HG02678 (cell line): ENCODE data around the gene XPO1.
"Not testable (repeated sequence)": the region's sequence is repeated elsewhere in the genome, so short reads cannot be mapped to it uniquely, and the experiment has no call there.

Source experiments
- ATAC-seq: cut with Tn5 transposase; IDR thresholded peaks from one replicate; pipeline ENCODE4 v1.9.1; 2021; ENCODE audit warnings: mild to moderate bottlenecking, moderate library complexity; ENCODE audit not compliant: unreplicated experiment

XPO1 gene

DNA sequence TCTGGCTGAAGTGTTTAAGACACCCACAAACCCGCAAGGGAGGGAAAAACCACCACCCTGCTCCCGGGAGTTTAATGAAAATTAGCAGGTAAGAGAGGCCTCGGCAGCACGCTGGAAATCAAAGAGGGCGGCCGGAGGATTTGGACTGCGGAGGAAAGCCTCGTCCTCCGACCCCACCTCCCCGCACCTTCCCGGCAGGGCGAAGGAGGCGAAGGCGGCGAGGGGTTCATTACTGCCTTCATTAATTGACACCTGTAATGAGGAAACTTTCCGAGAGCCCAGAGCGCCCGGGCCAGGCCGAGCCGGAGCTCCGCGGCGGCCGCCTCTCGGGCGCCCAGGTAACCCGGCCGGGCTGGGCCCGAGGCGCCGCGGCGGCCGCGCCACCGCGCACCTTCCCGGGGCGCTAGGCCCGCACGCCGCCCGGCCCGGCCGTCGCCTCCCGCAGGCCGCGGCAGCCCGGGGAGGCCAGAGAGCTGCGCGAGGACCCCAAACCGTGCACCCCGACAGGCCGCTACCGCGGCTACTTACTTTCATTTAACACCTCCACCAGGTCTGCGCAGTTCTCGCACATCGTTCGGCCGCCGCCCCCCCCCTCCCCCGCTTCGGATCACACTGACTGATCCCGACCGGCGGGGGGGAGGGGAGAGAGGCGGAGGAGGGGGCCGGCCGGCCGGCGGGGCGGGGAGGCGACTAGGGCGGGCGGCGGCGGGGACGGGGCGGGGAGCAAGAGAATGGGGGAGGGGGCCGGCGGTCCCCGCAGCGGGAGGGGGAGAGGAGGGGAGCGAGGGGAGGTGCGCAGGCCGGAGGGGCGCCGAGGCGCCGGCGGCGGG lies 67.8 kb downstream of the XPO1 start:
- ATAC-seq, result peak; percentile 24

DNA sequence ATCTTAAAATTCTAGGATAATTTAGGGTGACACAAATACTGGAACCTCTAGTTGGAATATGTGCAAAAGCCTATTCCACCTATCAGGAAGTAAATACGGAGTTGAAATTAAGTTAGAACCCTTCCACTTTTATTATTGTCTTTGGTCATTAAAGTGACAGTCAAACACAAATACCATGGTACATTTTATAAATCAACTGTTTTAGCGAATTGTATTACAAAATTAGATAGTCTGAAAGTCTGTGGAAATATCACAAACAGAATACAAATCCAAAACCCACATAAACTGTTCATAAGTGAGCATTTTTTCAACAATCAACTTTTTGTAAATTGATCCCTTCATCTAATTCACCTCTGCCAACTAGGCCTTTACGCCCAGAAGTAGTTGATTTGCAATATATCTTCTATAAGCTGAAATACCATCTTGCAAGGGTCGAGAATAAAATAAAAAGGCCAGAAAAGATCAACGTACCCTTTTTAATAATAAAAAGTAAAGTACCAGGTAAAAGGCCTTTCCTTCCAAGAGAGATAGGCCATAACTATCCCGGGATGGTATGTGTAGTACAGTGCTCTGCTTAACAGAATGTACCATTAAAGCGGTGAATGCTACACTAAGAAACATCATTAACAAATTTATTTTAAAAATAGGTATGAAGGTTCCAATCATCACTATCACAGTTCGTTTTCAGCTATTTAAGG lies 68.6 kb downstream of the XPO1 start:
- ATAC-seq, result no peak

DNA sequence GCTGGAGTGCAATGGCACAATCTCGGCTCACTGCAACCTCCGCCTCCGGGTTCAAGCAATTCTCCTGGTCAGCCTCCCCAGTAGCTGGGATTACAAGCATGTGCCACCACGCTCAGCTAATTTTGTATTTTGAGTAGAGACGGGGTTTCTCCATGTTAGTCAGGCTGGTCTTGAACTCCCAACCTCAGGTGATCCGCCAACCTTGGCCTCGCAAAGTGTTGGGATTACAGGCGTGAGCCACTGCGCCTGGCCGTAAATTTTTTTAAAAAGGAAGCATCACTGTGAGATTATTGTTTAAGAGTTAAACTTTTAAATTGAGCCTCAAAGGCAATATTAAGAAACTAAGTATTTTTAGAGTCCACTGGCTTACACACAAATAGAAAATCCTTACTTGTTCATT lies 69.9 kb downstream of the XPO1 start:
- not testable (repeated sequence) for ATAC-seq

DNA sequence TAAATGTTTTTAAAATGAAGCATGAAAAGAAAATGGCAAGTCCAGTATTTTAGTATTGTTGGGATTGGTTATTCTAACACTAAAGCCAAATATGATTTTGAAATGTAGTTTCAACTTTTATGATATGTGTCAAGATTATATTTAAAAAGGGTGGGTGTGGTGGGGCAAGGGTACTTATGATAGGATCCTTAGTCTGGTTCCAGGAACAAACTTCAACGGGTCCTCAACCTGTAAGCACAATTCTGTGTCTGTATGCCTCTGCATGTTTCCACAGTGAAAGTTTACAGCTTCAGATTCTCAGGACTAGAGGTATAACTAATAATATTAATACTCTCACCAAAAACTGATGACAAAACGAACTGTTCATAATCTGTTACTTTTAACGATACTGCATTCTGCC lies 73.1 kb downstream of the XPO1 start:
- no peak for ATAC-seq

DNA sequence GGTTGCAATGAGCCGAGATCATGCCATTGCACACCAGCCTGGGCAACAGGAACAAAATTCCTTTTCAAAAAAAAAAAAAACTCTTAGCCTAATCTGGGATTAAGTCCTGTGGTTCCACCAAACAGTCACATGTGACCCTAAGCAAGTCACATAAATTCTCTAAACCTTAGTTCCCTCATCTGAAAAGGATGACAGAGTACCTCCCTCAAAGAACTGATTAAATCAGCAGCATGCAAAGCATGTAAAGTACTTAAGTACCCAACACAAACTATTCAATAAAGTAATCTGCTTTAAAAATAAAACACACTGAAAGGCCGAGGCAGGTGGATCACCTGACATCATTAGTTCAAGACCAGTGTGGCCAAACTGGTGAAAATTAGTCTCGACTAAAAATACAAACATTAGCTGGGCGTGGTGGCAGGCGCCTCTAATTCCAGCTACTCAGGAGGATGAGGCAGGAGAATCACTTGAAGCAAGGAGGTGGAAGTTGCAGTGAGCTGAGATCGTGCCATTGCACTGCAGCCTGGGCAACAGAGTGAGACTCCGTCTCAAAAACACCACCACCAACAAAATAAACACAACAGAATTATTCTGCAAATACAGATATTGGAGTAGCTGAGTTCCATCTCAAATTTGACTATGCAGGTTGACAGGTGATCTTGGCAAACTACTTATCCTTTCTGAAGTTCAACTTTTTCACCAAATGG lies 74.2 kb downstream of the XPO1 start:
- ATAC-seq, result peak; percentile 14

DNA sequence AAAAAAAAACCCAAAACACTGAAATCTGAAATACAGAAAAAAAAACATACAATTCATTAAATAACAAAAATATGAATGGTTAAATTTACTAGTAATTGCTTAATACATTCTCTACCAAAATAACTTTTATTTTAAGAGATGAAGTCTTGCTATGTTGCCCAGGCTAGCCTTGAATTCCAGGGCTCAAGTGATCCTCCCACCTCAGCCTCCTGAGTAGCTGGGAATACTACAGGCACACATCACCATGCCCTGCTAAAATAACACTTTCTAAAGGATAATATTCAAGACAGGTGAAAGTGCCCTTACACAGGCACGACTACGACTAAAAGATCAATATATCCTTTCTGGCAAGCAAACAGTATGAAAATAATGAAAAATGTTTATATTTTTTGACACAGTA lies 76.8 kb downstream of the XPO1 start:
- ATAC-seq, result no peak

DNA sequence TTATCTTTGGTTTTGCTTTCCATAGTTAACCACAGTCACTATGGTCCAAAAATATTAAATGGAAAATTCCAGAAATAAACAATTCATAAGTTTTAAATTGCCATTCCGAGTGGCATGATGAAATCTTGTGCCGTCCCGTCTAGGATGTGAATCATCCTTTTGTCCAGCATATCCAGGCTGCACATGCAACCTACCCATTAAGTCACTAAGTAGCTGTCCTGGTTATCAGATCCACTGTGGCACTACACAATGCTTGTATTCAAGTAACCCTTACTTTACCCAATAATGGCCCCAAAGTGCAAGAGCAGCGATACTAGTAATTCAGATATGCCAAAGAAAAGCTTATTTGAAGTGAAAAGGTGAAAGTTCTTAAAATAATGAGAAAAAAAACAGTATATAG lies 78.0 kb downstream of the XPO1 start:
- ATAC-seq, result no peak

DNA sequence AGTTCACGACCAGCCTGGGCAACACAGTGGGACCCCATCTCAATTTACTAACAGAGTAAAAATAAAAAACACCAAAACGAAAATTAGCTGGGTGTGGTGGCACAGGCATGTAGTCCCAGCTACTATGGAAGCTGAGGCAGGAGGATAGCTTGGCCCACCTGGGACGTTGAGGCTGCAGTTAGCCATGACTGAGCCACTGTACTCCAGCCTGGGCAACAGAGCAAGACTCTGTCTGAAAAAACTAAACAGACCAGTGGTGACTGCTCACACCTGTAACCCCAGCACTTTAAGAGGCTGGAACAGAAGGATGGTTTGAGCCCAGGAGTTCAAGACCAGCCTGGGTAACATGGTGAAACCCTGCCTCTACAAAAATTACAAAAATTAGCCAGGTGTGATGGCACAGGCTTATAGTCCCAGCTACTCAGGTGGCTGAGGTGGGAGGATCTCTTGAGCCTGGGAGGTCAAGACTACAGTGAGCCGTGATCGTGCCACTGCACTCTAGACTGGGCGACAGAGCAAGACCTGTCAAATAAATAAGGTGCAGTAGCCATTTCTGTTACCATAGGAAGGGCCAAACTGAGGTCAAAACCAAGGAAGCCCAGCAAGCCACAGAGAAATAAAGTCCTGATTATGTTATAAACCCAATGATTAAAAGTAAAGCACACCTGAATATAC lies 81.3 kb downstream of the XPO1 start:
- no peak for ATAC-seq

DNA sequence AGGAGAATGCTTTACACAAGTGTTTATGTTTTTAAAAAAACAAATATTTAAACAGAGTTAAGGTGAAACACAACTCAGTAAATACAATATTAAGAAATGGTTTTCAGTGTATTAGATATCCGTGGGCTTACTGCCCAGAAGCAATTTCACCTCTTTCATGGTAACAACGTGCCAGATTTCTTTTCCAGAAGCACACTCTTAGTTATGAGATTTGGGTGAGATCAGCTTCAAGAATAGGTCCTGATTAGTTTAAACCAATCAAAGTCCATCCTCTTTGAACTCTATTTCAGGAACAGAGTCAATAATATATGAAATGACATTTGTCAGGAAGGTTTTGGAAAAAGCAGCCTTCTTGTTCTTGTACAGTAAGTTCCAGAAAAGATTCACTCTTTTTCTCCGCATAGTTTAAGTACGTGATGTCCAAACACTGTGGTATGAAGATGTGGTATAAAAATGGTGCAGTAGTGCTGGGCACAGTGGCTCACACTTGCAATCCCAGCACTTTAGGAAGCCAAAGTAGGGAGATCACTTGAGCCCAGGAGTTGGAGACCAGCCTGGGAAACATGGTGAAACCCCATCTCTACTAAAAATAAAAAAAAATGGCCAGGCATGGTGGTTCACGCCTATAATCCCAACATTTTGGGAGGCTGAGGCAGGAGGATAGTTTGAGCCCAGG lies 81.9 kb downstream of the XPO1 start:
- ATAC-seq, result no peak

DNA sequence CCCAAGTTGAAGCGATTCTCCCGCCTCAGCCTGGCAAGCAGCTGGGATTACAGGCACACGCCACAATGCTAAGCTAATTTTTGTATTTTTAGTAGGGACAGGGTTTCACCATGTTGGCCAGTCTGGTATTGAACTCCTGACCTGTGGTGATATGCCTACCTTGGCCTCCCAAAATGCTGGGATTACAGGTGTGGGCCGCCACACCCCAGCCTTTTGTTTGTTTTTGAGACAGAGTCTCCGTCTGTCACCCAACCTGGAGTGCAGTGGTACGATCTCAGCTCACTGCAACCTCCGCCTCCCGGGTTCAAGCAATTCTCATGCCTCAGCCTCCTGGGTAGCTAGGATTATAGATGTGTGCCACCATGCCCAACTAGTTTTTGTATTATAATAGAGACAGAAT lies 83.2 kb downstream of the XPO1 start:
- not testable (repeated sequence) for ATAC-seq

DNA sequence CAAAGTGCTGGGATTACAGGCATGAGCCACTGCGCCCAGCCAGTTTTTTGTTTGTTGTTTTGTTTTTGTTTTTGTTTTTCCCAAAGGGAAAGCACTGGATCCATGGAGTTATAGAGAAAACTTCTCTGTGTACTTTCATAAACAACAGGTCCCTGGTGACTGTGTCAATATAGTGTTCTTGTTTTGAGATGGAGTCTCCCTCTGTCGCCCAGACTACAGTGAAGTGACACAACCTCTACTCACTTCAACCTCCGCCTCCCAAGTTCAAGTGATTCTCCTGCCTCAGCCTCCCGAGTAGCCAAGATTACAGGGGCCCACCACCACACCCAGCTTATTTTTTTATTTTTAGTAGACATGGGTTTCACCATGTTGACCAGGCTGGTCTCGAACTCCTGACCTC lies 83.8 kb downstream of the XPO1 start:
- ATAC-seq, result no peak

DNA sequence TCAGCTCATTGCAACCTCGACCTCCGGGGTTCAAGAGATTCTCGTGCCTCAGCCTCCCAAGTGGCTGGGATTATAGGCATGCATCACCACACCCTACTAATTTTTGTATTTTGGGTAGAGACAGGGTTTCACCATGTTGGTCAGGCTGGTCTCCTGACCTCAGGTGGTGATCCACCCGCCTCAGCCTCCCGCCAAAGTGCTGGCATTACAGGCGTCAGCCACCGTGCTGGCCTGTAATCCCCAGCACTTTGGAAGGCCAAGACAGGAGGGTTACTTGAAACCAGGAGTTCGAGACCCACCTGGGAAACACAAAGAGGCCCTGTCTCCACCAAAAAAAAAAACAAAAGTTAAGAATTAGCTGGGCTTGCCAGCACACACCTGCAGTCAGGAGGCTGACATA lies 85.8 kb downstream of the XPO1 start:
- no peak for ATAC-seq

DNA sequence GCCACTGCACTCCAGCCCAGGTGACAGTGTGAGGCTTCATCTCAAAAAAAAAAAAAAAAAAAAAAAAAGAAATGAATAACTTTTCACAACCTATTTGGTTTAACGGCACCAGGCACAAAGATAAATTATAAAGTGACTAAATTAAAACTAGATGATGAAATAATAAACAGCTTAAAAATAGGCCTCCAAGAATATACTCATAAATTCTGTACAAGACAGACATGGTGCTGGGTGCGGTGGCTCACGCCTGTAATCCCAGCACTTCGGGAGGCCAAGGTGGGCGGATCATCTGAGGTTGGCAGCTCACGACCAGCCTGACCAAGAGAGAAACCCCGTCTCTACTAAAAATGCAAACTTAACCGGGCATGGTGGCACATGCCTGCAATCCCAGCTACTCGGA lies 87.0 kb downstream of the XPO1 start:
- ATAC-seq, result no peak

DNA sequence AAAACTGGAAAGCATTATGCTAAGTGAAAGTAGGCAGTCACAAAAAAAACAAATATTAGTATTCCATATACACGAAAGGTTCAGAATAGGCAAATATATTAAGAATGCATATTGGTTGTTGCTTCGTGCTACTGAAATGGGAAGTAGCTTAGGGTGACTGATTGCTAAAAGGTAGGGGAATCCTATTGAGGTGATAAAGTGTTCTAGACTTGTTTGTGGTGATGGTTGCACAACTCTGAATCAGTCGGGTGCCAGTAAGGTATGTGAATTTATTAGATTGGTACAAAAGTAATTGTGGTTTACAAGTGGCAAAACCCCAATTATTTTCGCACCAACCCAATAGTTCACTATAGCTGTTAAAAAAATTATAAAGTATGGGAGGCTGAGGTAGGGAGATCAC lies 88.0 kb downstream of the XPO1 start:
- ATAC-seq, result no peak

DNA sequence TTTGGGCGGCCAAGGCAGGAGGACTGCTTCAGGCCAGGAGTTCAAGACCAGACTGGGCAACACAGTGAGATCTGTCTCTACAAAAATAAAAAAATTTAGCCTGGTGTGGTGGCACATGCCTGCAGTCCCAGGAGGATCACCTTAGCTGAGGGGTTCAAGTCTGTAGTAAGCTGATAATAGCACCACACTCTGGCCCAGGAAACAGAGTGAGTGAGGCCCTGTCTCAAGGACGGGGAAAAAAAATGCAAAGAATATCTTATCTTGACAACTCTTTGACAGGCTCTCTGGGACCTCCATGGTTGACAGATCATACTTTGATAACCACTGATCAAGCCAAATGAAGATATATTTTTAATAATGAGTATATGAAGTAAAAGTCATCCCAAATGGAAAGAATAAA lies 89.9 kb downstream of the XPO1 start:
- no peak for ATAC-seq

DNA sequence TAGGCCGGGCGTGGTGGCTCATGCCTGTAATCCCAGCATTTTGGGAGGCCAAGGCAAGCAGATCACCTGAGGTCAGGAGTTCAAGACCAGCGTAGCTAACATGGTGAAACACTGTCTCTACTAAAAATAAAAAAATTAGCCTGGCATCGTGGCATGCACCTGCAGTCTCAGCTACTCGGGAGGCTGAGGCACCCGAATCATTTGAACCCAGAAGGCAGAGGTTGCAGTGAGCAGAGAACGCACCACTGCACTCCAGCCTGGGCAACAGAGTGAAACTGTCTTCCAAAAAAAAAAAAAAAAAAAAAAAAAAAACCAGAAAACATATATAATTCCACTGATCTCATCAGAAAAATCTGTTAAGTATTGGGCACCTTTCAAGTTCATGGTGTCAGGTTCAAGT lies 91.2 kb downstream of the XPO1 start:
- not testable (repeated sequence) for ATAC-seq

DNA sequence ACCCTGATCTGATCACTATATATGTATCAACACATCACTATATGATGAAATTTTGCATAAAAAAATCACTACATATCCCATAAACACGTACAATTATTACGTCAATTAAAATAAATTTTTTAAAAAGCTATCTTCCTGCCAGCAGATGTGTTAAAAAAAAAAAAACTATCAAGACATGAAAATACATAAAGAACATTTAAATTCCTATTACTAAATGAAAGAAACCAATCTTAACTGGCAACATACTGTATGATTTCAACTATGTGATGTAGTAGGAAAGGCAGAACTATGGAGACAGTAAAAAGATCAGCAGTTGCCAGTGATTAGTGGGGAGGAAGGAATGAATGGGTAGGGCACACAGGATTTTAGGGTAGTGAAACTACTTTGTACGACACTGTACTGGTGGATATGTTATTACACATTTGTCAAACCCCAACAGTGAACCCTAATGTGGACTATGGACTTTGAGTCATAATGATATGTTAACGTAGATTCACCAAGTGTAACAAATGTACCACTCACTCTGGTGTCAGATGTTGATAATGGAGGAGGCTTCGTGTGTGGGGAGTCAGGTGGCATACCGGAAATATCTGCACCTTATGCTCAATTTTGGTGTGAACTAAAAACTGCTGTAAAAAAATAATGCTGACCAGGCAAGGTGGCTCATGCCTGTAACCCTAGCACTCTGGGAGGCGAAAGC lies 94.7 kb downstream of the XPO1 start:
- peak; percentile 82 for ATAC-seq

DNA sequence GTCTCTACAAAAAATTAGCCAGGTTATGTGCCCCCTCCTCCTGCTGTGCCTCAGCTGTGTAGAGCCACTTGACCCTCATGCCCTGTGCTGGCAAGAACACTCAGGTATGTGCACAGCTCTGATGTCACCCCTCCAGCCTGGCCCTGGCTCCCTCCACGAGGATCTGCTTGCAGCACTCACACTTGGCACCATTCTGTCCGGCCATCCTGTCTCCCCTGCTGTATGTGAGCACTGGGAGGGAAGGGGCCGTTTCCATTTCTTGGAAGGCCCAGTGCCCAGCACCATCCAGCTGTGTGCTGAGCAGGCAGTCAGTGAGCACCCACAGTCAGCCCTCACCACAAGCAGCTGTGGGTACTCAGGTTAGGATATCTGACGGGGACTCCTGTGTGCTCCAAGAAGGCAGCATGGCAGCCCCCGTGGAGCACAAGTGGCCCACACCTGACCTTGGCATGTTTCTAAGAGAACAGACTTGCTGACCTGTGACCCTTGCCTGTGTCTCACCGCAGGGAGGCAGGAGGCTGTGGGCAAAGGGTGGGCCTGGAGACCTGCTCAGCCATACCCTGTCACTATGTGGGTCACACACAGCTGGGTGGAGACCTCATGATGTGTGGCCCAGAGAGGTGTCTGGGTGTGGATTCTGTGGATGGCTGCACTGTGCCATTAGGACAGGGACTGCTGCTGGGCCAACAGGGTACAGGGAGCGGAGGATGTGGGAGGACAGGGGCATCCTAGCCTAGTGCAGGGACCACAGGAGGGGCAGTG lies 98.7 kb downstream of the XPO1 start:
- ATAC-seq, result no peak

DNA sequence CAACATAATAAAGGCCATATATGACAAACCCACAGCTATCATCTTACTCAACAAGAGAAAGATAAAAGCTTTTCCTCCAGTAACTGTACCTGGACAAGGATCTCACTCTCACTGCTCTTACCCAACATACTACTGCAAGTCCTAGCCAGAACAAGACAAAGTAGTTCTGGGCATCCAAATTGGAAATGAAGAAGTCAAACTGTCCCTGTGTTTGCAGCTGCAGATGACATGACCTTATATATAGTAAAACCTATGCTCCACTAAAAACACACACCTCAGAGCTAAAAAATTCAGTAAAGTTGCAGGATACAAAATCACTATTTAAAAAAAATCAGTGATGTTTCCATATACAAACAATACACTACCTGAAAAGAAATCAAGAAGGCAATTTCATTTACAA lies 99.5 kb downstream of the XPO1 start:
- ATAC-seq, result no peak
